Activated CD4-positive, CD25-positive, alpha-beta regulatory T cell treated with anti-CD3 and anti-CD28 coated beads, Interleukin-2, amount 50 U/mL, for 24 hours (primary cell): ENCODE measurements around the gene RAB14.

Source experiments
- ATAC-seq, 2 donors: fragments of 150-1000 bp; cut with Tn5 transposase; one replicate each; pipeline ENCODE4 v1.10.0; 2021; ENCODE audit warnings: mild to moderate bottlenecking in 1 of 2, moderate library complexity in 1 of 2

The RAB14 gene

DNA sequence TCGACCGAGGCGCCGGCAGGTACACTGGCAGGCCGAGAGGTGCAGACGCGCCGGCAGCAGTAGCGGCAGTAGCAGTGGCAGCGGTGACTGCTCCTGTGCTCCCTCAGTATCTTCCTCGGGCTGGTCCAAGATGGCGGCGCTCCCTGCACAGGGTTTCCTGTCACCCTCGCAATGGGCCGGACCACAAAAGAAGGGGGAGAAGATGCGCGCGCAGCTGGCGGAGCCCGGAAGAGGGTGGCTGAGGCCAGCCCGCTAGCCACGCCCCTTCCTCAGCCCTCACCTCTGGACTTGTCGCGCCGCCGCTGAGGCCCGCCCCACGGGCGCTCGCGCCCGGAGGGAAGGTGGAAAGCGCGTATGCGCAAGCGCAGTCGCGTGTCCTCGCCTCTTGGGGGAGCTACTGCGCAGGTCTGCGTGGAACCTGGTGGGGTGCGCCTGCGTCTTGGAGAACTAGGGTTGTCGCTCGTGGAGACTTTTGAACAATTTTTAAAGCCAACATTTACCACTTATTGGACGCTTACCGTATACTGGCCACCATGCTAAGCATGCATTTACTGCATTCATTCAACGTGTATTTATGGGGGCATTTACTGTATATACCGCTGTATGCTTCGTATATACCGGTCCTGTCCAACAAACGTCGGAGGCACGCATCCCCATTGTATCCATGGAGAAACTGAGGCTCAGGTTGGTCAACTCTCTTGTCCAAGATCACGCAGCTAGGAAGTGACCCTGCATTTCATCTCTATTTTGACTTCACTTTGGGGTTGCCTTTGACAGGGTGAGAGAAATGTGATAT is at the start of gene RAB14:
TSS of gene RAB14 (minus strand) at position 132 of the 796 bp plus-strand sequence. CDS start 8,457 bp downstream, outside the sequence.
- ATAC-seq, result peak; percentile 90 to 93

DNA sequence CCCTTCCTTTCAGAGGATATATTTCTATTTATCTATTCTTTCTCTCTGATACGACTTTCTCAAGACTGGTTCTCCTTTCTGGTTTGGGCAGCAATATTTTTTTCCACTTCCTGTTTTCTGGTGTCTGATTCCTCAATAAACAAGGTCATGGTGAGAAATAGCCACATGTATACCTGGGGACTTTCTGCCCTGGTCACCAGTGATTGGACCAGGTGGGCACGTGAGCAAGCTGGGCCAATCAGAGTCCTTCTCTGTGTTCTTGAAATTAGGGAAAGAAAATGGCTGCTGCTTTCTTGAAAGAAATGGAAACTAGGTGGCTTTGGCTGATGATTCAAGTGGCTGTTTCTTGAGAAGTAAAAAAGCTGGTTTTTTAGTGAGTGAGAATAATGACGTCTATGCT is 47.9 kb upstream of the RAB14 start:
- peak in 1 of 2 donors; percentile 38 for ATAC-seq

DNA sequence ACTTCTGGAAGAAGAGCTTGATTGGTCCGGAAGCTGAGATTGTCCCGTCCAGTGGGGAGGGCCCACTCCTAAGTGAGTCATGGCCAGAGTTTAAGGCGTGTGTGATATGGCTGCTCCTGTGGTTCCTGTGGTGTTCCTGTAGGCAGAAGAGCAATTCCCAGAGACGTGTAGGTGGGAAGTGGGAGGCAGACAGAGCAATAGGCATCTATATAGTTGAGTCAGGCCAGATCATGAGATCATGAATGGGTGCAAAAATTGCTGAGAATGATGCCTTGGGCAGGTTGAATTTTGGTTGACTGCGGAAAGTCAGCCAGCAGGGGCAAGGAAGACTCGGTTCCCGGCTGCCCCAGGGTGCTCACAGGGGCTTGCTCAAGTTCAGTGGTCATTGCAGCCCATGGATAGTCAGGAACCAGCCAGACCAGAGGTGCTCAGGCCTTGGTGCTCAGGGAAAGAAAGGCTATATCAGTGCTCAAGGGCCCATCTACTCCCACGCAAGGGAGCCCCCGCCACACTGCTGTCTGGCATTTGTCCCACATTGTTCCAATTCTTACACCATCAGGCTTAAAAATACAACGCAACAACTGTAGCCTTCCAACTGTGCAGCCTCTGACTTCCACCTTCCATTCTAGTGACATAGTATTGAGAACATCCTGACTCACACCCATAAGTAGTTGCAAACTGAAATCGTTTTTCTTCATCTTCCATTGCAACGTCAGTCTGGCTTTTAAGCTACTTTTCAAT is 45.3 kb upstream of the RAB14 start:
- ATAC-seq, result no peak

DNA sequence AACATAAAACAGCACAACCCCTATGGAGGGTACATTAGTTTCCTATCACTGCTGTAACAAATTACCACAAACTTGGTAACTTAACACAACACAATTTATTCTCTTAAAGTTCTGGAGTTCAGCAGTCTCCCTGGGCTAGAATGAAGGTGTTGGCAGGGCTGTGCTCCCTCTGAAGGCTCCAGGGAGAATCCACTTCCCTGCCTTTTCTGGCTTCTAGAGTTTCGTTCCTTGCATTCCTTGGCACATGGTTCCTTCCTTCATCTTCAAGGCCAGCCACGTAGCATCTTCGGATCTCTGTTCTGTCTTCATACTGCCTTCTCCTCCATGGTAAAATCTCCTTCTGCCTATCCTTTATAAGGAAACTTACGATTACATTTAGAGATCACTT is 41.3 kb upstream of the RAB14 start:
- no peak for ATAC-seq

DNA sequence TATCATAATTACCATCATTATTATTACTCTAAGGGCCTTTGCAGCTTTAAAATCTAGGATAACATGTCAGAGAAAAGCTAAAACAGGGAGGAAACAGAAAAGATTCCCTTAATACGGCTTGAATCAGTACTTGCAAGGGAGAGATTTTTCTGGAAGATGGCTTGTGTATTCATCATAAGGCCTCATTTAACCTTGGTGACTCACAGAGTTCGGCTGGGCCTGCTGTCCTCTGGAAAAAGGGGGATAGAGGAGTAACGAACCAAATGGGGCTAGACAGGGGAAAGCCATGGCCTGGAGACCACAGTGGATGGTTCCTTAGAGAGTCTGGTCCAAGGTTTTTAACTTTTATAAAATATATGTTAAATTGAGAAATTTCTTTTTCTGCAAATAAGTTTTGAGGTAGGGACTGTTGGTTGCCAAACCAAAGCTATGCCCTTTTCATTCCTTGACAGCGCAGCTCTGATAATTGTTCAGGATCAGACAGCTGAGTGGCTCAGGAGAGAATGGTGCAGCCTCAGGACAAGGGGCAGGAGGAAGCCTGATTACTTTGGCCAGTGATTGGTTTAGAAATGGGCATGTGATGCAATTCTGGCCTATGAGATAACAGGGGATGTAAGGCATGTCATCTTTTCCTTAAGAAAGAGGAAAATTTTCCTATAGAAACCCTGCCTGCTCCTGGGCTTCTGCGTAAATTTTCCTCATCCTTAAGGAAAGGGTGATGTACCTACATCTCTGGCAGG is 40.7 kb upstream of the RAB14 start:
- no peak for ATAC-seq

DNA sequence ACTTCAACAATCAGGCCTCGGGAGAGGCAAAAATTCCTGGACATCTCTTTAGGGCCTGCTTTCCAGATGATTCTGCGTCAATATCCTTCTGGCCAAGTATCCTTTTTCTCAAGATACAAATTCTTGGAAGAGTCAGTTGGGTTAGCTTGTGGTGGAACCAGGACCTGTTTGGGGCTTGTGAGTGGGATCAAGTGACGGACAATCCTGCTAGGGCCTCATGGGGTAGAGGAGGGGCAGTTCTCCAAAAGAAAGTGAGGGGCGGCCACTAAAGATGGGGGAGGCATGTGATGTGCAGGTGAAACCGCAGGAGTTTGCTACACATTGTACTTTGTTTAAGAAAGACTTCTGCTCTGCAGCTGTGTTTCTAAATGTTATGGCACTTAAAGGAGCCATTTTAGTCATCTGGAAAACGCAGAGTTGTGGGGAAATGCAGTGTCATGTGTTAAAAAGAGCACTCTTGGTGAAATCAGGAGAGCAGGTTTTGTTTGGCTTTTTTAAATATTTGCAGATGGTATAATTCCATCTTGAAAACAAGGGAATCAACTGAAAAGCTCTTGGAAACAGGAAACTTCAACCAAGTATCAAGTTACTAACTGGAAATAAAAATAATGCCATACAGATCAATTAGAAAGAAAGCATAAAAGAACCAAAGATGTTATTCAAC is 38.9 kb upstream of the RAB14 start:
- no peak for ATAC-seq

DNA sequence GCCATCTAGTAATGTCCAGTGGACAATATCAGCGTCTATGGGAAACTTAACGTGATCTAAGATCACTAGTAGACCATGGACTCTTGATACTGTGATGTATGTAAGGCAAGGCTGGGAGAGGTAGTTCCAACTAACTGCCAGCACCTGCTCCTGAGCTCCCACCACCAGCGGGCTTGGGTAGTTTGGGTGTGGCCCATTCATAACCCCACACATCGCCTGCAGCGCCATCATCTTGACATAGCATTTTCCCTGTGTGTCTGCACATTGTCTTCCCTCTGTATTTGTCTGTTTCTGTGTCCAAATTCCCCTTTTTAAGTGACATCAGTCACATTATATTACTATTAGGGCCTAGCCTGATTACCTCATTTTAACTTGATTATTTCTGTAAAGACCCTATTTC is 38.2 kb upstream of the RAB14 start:
- no peak for ATAC-seq

DNA sequence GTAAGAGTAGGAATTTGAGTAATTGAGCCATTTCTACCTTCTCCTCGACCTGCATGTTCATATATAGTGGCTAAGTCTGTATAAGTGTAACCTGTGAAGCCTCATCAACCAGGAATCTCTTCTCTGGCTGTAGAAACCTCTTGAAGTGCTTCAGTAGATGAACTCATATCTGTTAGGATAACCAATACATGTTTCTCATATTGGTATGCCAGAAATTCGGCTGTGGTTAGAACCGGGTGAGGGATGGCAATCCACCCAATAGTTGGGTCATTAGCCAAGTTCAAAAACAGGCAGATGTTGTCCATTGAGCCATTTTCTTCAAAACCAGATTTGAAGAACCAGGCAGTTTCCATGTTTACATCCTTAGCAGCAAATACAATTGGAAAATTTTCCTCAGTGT is 37.4 kb upstream of the RAB14 start:
- no peak for ATAC-seq

DNA sequence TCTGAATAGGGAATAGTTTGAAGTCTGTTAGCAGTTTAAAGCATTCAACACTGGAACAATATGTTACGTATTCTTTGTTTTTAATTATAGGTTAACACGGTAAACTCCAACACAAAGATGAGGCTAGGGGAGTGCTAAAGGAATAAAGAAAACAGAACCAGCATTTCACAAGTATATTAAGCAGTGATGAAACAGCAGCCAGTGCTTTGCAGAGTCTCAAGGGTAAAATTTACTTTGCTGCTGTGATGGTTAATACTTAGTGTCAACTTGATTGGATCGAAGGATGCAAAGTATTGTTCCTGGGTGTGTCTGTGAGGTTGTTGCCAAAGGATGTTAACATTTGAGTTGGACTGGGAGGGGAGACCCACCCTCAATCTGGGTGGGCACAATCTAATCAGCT is 36.2 kb upstream of the RAB14 start:
- ATAC-seq, result no peak

DNA sequence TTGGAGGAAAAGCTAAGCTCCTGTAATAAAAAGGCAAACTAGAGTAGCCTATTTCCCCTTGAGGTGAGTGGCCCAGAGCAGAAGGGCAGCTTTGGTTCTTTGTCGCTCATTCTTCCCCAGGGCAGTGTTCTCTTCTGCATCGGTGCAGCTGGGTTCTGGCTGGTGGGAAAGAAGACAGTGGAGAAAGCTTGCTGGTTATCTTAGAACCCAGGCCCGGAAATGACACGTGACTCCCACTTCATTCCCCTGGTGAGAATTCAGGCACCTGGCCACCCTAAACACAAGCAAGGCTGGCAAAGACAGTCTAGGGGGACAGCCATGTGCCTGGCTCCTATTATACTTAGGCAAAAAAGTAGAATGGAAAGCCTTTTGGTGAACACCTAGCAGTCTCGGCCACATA is 33.8 kb upstream of the RAB14 start:
- no peak for ATAC-seq

DNA sequence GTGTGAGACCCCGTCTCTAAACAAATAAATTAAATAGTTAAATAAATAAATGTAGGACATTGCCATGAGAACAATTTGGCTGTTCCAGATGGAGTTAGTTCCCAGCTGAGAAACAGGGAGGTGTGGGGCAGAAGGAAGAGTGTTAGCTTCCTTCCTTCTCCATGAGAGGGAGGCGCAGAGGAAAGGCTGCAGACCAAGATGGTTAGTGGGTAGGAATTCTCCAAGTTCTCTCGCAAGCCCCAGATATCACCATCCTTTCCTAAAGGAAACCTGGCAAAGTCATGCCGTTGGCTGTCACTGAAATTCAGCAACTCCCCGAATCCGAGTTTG is 33.1 kb upstream of the RAB14 start:
- ATAC-seq, result no peak

DNA sequence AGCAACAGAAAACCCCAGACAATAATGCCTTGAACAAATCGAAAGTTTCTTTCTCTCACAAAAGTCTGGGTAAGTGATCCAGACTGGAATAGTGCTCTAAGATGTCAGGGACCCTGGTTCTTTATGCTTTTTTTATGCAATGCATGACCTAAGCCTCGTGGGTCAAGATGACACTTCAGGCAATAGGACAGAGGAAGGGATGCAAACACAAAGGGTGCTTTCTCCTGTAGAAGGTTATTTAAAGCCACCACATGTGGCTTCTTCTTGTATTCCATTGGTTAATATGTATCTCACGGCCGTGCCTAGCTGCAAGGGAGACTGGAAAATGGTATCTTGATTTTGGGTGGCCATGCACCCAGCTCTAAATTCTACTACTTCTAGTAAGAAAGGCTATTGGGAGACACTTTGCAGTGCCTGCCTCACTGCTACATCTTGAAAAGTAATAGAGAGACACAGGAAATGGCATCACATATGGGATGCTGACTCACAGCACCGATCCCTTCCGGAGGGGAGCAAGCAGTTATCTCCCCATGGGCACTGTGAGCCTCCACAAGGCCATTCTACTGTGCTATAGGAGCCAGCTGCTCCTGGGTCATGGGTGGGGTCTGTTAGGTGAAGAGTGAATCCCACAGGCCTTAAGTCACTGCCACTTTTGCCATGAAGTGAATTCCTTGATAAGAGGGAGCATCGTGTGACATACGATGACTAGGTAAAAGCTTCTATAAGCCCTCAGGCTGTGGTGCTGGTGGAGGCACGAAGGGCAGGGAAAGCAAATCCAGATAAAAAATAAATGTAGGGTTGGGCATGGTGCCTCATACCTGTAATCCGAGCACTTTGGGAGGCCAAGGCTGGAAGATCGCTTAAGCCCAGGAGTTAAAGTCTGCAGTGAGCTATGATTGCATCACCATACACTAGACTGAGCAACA is 32.5 kb upstream of the RAB14 start:
- ATAC-seq, result no peak

DNA sequence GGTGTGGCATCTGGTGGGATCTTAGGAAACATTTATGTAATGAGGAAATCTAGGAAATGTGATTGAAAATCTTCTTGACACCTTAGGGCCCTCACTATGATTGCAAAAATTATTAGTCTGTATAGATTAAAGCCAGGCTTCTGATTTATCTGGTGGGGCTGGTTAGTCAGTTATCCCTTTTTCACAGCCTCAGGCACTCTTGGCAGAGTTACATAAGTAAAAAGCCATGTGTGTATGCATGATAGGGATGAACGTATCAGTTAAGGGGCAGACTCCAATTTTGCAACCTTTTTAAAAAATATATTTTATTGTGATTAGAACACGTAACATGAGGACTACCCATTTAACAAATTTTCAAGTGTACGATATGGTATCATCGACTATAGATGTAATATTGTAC is 30.6 kb upstream of the RAB14 start:
- no peak for ATAC-seq

DNA sequence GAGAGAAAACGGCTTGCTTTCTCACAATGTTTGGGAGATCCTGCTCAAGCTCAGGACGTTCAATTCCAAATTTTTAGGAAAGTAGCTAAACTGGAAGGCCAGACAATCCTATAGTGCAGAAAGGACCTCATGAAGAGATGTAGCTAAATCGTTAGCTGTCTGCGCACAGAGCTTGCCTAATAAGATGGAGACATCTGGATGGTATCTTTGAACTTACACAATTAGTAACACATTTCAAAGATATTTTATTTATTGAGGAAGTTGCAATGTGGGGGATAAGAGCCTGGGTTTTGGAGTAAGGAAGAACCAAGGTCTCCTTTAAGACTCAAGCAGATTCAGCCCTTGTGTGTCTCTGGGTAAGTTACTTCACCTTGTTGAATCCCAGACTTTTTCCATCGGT is 28.6 kb upstream of the RAB14 start:
- no peak for ATAC-seq

DNA sequence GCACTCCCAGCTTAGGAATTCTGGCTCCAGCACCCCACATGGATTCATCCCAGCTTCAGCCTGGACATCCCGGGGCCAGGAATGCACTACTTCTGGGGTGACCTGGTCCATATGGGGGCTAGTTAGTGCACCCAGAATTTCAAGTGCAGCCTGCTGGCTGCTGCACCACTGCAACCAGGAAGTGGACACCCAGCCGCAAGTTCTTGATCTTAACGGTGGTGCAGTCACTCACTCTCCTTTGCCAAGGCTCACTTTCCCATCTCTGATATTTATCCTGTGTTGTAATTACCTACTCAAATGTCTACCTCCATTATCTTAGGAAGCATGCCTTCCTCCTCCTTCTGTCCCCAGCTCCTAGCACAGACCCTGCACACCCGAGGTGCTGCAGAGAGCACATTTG is 26.2 kb upstream of the RAB14 start:
- no peak for ATAC-seq

DNA sequence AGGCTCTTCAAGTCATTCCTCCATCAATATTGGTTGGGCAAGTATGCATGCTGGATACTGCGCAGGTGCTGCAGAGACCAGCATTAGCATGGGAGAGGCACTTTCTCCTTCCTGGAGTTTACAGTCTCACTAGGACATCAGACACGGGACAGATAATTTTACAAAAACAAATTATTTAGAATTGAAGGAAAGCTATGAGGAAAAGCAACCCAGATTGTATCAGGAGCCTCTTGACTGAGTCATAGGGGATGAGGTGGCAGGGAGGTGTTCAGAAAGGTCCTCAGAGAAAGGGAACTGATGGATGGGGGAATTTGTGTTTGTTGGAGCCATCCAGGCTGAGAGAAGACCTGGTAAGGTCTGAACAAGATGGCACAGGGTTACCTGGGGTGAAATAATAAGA is 24.5 kb upstream of the RAB14 start:
- ATAC-seq, result no peak

DNA sequence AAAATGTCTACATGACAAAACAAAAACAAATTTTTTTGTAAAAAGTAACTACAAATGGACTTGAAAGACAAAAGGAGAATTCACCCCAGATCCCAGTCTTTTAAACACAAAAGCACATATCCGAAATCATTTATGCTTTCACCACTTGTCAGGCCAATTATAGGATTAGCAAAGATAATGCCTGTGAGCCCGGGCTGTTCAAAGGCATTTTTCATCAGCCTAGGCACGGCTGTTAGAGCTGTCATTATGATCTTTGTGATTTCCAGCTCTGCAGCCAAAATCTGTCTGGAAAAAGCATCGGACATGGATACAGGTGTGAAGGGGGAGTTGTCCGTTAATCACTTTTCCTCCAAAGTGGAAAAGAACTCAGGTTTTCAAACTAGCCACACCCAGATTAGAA is 23.6 kb upstream of the RAB14 start:
- ATAC-seq, result no peak

DNA sequence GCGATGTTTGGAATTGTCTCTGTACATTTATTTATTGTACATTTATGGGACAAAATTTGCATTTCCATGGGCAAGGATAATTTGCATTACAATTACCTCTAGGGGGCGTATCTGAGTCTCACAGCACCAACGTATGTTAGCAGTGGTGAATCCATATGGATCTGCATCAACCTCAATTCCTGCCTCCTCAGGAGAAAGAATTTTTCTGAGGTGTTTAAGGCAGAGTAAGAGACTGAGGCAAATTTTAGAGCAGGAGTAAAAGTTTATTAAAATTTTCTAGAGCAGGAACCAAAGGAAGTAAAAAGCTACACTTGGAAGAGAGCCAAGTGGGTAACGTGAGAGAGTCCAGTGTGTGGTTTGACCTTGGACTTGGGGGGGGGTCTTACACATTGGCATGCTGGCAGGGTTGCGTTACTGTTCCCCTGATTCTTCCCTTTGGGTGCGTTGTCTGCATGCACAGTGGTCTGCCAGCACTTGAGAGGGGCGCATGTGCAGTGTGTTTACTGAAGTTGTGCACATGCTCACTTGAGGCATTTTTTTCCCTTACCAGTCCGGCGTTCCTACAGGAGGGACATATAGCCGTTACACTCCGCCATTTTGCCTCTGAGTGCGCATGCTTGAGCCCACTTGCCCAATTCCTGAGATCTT is 21.0 kb upstream of the RAB14 start:
- no peak for ATAC-seq

DNA sequence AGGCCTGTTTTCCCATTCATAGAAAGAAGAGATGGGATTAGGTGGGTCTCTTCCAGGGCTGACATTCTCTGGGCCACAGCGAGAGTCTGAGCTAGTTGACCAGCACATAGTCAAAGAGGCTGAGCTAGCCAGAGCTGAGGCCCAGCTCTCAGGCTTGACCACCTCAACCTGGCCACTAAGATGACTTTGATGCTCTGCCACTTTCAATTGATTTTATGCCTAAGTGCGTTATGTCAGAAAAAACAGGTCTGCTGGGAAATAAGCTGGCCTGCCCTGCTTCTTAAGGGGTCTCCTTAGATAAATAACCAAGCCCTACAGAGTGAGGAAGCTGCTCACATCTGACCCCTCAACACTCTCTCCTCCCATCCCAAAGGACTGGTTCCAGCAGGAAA is 20.0 kb upstream of the RAB14 start:
- ATAC-seq, result no peak

DNA sequence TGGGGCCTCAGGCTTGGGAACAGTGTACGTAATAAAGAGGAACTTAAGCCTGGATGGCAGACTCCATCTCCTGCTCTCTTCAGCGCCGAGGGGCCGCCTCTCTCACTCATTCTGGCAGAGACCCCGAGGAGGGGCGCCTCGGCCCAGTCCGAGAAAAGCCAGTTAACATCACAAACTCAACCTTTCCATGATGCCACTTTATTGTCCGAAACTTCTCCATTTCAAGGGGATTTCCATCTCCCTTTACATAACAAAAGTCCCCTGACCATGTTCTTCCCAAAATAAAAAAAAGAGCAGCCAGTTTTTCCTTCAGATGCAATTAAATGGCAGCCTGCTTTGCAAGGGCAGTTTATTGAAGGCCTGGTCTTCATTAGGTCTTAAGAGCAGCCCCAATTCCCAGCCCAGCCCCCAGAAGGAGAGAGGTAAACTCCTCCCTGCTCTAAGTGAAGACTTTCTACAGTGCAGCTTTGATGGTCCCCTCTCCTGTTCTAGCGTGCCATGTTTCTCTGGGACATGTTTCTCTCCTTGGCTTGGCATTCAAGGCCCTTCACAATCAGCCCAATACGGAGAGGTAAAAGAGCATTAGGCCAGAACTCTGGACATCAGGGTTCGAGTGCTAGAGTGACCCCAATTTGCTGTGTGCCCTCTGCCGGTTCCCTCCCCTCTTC is 19.5 kb upstream of the RAB14 start:
- no peak for ATAC-seq

DNA sequence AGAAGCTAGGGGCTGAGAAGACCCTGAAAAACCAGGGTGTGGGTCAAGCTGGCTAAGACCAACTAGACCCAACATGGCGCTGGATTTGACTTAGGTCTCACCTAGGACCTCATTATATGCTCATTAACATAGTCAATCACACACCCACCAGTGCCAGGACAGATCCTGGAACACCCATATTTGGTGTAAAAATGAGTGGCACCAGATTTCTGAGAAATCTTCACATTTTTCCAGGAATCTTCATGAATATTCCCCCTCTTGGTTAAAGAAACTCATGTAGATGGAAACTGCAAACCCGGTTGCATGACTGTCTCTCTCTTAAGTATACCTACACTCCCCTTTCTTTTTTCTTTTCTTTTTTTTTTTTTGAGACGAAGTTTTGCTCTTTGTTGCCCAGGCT is 17.9 kb upstream of the RAB14 start:
- no peak for ATAC-seq
